GM12878 (cell line): Measurements from ENCODE around the gene C9orf78. TPM values are rescaled to one million over a fixed set of nuclear protein-coding genes. Genes with fewer than 3 reads are reported as not detected.

Source experiments
- ATAC-seq: fragments of 200-7000 bp; cut with Tn5 transposase; 3 replicates; pipeline ENCODE4 v1.9.1; 2020; ENCODE audit warnings: mild to moderate bottlenecking, moderate library complexity
- BruUV-seq: library from RNA; stranded (reverse); fragments of 400-500 nt; replicated peaks from 2 replicates; lab custom pipeline; 2021; lab: Mats Ljungman, UMichigan
- CTCF ChIA-PET: fragments of 300-600 bp; sonication (Branson Sonifier 250); formaldehyde crosslinking; extraction: SDS; loops from one replicate; lab custom pipeline; 2021; ENCODE audit warnings: inconsistent platforms; lab: Yijun Ruan, JAX
- POLR2A ChIA-PET: fragments of 350-600 bp; formaldehyde crosslinking; extraction: SDS; loops from one replicate; lab custom pipeline; 2021; ENCODE audit warnings: inconsistent platforms; lab: Charles Lee
- RAD21 ChIA-PET: fragments of 300-600 bp; sonication (Branson Sonifier 250); formaldehyde crosslinking; loops from one replicate; lab custom pipeline; 2023; ENCODE audit warnings: antibody characterized with exemption; ENCODE audit not compliant: unreplicated experiment; lab: Charles Lee
- SMC1A ChIA-PET: fragments of 300-600 bp; sonication (Branson Sonifier 250); formaldehyde crosslinking; loops from one replicate; lab custom pipeline; 2023; ENCODE audit not compliant: unreplicated experiment, uncharacterized antibody; lab: Charles Lee
- DNase-seq: peaks from one replicate; pipeline ENCODE4 v3.0.0-alpha.2; 2011; ENCODE audit warnings: low read depth, low spot score
- FAIRE-seq: peaks from 3 replicates; lab custom pipeline; 2011; peaks lifted over from hg19 to GRCh38; lab: Jason Lieb, UNC
- H2AFZ ChIP-seq: 2 replicates; pipeline ENCODE4 v1.6.0; 2011; ENCODE audit warnings: low read depth, low read length, control low read depth; ENCODE audit not compliant: control insufficient read depth
- H3K27ac ChIP-seq: 2 replicates; pipeline ENCODE4 v1.5.1; 2011; ENCODE audit warnings: control low read depth; ENCODE audit not compliant: control insufficient read depth, insufficient read depth
- H3K27me3 ChIP-seq, 2 experiments: replicated peaks in 1 of 2; 2 replicates each; pipeline versions ENCODE4 v1.6.0 to v1.6.1; 2011; ENCODE audit warnings: low read length in 1 of 2; ENCODE audit not compliant: control insufficient read depth in 2 of 2, insufficient read depth in 2 of 2
- H3K36me3 ChIP-seq, 2 experiments: 2 replicates each; pipeline ENCODE4 v1.5.1; 2011; ENCODE audit warnings: low read length in 1 of 2; ENCODE audit not compliant: control insufficient read depth in 2 of 2, insufficient read depth in 2 of 2
- H3K4me1 ChIP-seq: 2 replicates; pipeline ENCODE4 v1.6.1; 2011; ENCODE audit warnings: mild to moderate bottlenecking, low read length, moderate library complexity, mixed read lengths; ENCODE audit not compliant: control insufficient read depth, insufficient read depth
- H3K4me2 ChIP-seq: 2 replicates; pipeline ENCODE4 v1.6.0; 2011; ENCODE audit warnings: control low read depth; ENCODE audit not compliant: control insufficient read depth, insufficient read depth
- H3K4me3 ChIP-seq: fragments of 200-600 bp; sonication (generic); 2 replicates; pipeline ENCODE4 v1.5.1; 2016
- H3K79me2 ChIP-seq: 2 replicates; pipeline ENCODE4 v1.6.0; 2011; ENCODE audit warnings: low read length; ENCODE audit not compliant: control insufficient read depth, insufficient read depth
- H3K9ac ChIP-seq: 2 replicates; pipeline ENCODE4 v1.8.0; 2011; ENCODE audit warnings: low read length, control low read depth, mixed read lengths; ENCODE audit not compliant: control insufficient read depth, insufficient read depth
- H3K9me3 ChIP-seq: replicated peaks from 3 replicates; pipeline ENCODE4 v1.5.1; 2011; ENCODE audit warnings: mild to moderate bottlenecking, low read length; ENCODE audit not compliant: control insufficient read depth, insufficient read depth
- H4K20me1 ChIP-seq: 2 replicates; pipeline ENCODE4 v1.6.0; 2011; ENCODE audit not compliant: control insufficient read depth, insufficient read depth
- ATF7 ChIP-seq: fragments of 450-650 bp; IDR thresholded peaks from 2 replicates; pipeline ENCODE4 v1.6.1; 2016; ENCODE audit warnings: low read depth, mild to moderate bottlenecking
- CBX3 ChIP-seq: fragments of 200-600 bp; sonication (generic); IDR thresholded peaks from 2 replicates; pipeline ENCODE4 v1.6.1; 2016; ENCODE audit warnings: low read depth, borderline replicate concordance
- CREM ChIP-seq: IDR thresholded peaks from 2 replicates; pipeline ENCODE4 v1.6.1; 2014; ENCODE audit warnings: antibody characterized with exemption, low read depth
- EED ChIP-seq: sonication (generic); IDR thresholded peaks from 2 replicates; pipeline ENCODE4 v1.6.1; 2016; ENCODE audit warnings: antibody characterized with exemption, low read depth
- HDGF ChIP-seq: fragments of 450-650 bp; IDR thresholded peaks from 2 replicates; pipeline ENCODE4 v1.6.1; 2016; ENCODE audit warnings: antibody characterized with exemption
- MEF2B ChIP-seq: fragments of 450-650 bp; IDR thresholded peaks from 2 replicates; pipeline ENCODE4 v1.6.1; 2018; ENCODE audit warnings: mild to moderate bottlenecking, moderate library complexity; ENCODE audit not compliant: partially characterized antibody, poor library complexity, severe bottlenecking
- NR2F1 ChIP-seq: fragments of 450-650 bp; conservative IDR thresholded peaks from 2 replicates; pipeline ENCODE4 v1.6.1; 2017; ENCODE audit warnings: mild to moderate bottlenecking
- ZNF207 ChIP-seq: fragments of 450-650 bp; IDR thresholded peaks from 2 replicates; pipeline ENCODE4 v1.6.1; 2014; ENCODE audit warnings: antibody characterized with exemption, mild to moderate bottlenecking, borderline replicate concordance
- ZSCAN29 ChIP-seq: fragments of 450-650 bp; IDR thresholded peaks from 2 replicates; pipeline ENCODE4 v1.6.1; 2017; ENCODE audit warnings: mild to moderate bottlenecking, moderate library complexity
- WGBS: methylation state at CpG from one replicate; pipeline ENCODE4 v1.1.6; 2016; ENCODE audit warnings: low lambda C conversion rate; ENCODE audit not compliant: insufficient replicate concordance, insufficient coverage; ENCODE audit errors: missing lambda C conversion rate; 5-methylcytosine and 5-hydroxymethylcytosine counted together
- in situ Hi-C: fragments of 300-500 bp; cut with MboI; formaldehyde crosslinking; loops from 9 replicates; pipeline ENCODE4 v1.14.3; 2018; ENCODE audit warnings: mixed read lengths
- intact Hi-C: fragments of 100-400 bp; cut with micrococcal nuclease; formaldehyde crosslinking; loops from one replicate; pipeline ENCODE4 v1.14.2; 2022; ENCODE audit not compliant: unreplicated experiment
- polyA plus RNA-seq, 11 experiments: library from polyadenylated mRNA; depleted of rRNA in 4 of 11; unstranded in 6 of 11; stranded (reverse) in 5 of 11; fragments of >200 nt; fragmentation: Nextera tagmentation in 4 of 11; fragmentation: Illumina TruSeq in 1 of 11; extraction: Ambion mirVana in 4 of 11; extraction: Trizol in 1 of 11; gene quantifications; 1 replicate in 1 of 11; 2 replicates in 10 of 11; pipeline versions ENCODE4 v1.2.1 to v1.2.3, GENCODE V29; 2011 to 2016; ENCODE audit warnings: inconsistent platforms in 2 of 11, missing spikeins in 2 of 11, low read depth in 1 of 11
- total RNA-seq, 4 experiments: library from RNA; depleted of rRNA in 3 of 4; stranded (reverse); fragments of >200 nt in 3 of 4; fragmentation: Illumina TruSeq in 1 of 4; extraction: Trizol in 1 of 4; gene quantifications; 2 replicates each; pipeline versions ENCODE4 v1.2.1 to v1.2.3, GENCODE V29; 2013 to 2021
- TF ChIP-seq, protein P1 (sequence below): IDR thresholded peaks from 2 replicates; pipeline ENCODE4 v1.6.1; 2011; ENCODE audit warnings: mild to moderate bottlenecking, low read depth, low read length, moderate library complexity; ENCODE audit not compliant: insufficient replicate concordance
- TF ChIP-seq, protein P2 (sequence below): fragments of 450-650 bp; formaldehyde crosslinking; IDR thresholded peaks from 2 replicates; pipeline ENCODE4 v1.5.0; 2022; ENCODE audit warnings: mild to moderate bottlenecking, missing genetic modification characterization

C9orf78 gene
- total and polyA plus RNA-seq, 10 of the 15 experiments (the other 5 are each of a cell fraction or from before 2014, with no cell fraction given): 23.0 to 60.9 (median 47.5) TPM

DNA sequence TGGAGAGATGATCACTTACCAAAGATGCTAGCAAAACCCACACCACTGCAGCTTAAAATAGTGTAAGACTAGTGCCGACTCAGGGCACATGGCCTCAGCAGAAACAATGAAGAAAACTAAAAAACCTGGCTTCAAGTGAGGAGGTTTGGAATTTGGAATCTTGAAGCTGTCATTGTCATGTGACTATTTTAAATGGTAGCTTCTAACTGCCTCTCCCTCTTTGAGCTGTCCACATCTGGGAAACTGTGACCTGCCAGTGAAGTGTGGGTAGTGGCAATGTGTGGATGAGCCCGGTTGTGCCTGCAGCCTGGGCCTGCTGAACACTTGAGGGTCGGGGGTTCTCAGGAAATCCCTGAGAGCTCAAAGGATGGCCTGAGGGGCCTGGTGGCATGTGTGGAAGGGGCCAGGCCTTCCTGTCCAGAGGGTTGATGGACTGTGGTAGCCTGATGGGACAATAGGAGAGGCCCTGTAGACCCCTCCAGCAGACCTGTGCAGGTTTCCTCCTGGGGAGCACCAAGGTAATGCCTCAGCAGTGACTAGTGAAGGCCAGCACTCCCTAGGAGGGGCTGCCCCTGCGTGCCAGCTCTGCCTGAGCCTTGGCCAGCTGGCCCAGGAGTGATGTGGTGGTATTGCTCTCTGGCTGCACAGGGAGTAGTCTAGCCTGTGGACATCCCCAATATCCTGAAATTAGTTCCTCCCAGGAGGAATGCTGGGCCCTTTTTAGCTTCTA lies 13.8 kb upstream of the C9orf78 start:
- ChIA-PET SMC1A (interaction anchor here (0.6 to 1.3 kb wide), 2 partner anchors 11 to 57 kb away, joined by 3 read pairs; no protein-coding TSS in a partner anchor), RAD21 (no interaction called here), CTCF (interaction anchor here (0.6 to 0.8 kb wide), 2 partner anchors 11 to 258 kb away, joined by 3 read pairs; no protein-coding TSS in a partner anchor), POLR2A (no interaction called here)
- in situ Hi-C loops (loop anchor here (25.0 kb wide), 1 partner anchor 1413 kb away; no protein-coding TSS in a partner anchor), intact Hi-C loops (no loop called here)
- FAIRE-seq (no peak), ATAC-seq (no peak), DNase-seq (no peak)
- no peak overlapping the region for H3K27ac ChIP-seq
- BruUV-seq: no TSS peak
- no peaks in the 10 kb centered on the region for H4K20me1 ChIP-seq
- H3K4me3 ChIP-seq: no peak overlapping the region
- H3K9ac ChIP-seq: no peak overlapping the region
- no peaks in the 10 kb centered on the region for H3K79me2 ChIP-seq
- WGBS: 48% methylated on average over 4 of the region's 4 CpGs
- no peak overlapping the region for H3K4me2 ChIP-seq
- H3K27me3 ChIP-seq: no peaks in the 10 kb centered on the region
- no peak overlapping the region for H2AFZ ChIP-seq
- H3K4me1 ChIP-seq: no peaks in the 10 kb centered on the region
- no peak for TF ChIP-seq MEF2B
- TF ChIP-seq EED: no peak
- H3K36me3 ChIP-seq: no peaks in the 10 kb centered on the region; a peak in 1 of 4 replicates
- no peaks in the 10 kb centered on the region for H3K9me3 ChIP-seq

DNA sequence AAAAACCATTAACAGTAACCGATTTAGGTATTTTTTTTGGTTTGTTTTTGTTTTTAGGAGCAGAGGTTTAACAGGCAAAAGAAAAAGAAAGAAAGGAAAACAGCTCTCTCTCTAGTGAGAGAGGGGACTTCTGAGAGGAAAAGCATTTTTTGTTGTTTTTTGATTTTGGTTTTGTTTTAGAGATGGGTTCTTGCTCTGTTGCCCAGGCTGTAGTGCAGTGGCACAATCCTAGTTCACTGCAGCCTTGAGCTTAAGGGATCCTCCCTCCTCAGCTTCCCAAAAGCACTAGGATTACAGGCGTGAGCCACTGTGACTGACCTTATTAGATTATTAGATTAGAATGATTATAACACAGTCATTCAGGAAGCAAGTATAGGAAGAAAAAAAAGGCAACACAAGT lies 10.3 kb upstream of the C9orf78 start:
- CTCF ChIA-PET: no interaction called here
- in situ Hi-C loops: loop anchor here (25.0 kb wide), 1 partner anchor 1417 kb away; no protein-coding TSS in a partner anchor
- Histone ChIP-seq H3K9ac (no peak overlapping the region), H3K27me3 (no peaks in the 10 kb centered on the region; a peak in 1 of 4 replicates), H3K4me1 (no peaks in the 10 kb centered on the region), H3K4me2 (no peak overlapping the region), H3K9me3 (no peaks in the 10 kb centered on the region), H3K27ac (no peak overlapping the region), H4K20me1 (no peaks in the 10 kb centered on the region), H3K4me3 (no peak overlapping the region), H3K79me2 (no peaks in the 10 kb centered on the region), H2AFZ (no peak overlapping the region), H3K36me3 (no peaks in the 10 kb centered on the region; a peak in 1 of 4 replicates)
- RAD21 ChIA-PET: no interaction called here
- POLR2A ChIA-PET: interaction anchor here (0.6 kb wide), 1 partner anchor 215 kb away, joined by 7 read pairs; no protein-coding TSS in a partner anchor
- WGBS: 40% methylated on average over 2 of the region's 2 CpGs
- no peak for ATAC-seq
- SMC1A ChIA-PET: interaction anchor here (0.8 kb wide), 1 partner anchor 9 kb away, joined by 3 read pairs; no protein-coding TSS in a partner anchor
- intact Hi-C loops: no loop called here
- BruUV-seq: no TSS peak
- FAIRE-seq: no peak
- no peak for DNase-seq
- TF ChIP-seq HDGF (no peak), ZNF207 (no peak), CBX3 (no peak), ZSCAN29 (no peak), CREM (no peak), EED (no peak), ATF7 (no peak), NR2F1 (no peak)
- TF ChIP-seq, protein P1, sequence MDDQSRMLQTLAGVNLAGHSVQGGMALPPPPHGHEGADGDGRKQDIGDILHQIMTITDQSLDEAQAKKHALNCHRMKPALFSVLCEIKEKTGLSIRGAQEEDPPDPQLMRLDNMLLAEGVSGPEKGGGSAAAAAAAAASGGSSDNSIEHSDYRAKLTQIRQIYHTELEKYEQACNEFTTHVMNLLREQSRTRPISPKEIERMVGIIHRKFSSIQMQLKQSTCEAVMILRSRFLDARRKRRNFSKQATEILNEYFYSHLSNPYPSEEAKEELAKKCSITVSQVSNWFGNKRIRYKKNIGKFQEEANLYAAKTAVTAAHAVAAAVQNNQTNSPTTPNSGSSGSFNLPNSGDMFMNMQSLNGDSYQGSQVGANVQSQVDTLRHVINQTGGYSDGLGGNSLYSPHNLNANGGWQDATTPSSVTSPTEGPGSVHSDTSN: no peak
- TF ChIP-seq, protein P2, sequence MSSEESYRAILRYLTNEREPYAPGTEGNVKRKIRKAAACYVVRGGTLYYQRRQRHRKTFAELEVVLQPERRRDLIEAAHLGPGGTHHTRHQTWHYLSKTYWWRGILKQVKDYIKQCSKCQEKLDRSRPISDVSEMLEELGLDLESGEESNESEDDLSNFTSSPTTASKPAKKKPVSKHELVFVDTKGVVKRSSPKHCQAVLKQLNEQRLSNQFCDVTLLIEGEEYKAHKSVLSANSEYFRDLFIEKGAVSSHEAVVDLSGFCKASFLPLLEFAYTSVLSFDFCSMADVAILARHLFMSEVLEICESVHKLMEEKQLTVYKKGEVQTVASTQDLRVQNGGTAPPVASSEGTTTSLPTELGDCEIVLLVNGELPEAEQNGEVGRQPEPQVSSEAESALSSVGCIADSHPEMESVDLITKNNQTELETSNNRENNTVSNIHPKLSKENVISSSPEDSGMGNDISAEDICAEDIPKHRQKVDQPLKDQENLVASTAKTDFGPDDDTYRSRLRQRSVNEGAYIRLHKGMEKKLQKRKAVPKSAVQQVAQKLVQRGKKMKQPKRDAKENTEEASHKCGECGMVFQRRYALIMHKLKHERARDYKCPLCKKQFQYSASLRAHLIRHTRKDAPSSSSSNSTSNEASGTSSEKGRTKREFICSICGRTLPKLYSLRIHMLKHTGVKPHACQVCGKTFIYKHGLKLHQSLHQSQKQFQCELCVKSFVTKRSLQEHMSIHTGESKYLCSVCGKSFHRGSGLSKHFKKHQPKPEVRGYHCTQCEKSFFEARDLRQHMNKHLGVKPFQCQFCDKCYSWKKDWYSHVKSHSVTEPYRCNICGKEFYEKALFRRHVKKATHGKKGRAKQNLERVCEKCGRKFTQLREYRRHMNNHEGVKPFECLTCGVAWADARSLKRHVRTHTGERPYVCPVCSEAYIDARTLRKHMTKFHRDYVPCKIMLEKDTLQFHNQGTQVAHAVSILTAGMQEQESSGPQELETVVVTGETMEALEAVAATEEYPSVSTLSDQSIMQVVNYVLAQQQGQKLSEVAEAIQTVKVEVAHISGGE (CRISPR knock-in tag): no peak
